ENCODE results near the gene PRKCH. TPM values are rescaled to one million over a fixed set of nuclear protein-coding genes. Genes with fewer than 3 reads are reported as not detected.

PRKCH gene
- total and polyA plus RNA-seq, 2 of the 13 experiments (the other 11 are each of a cell fraction or from before 2014, with no cell fraction given), result 0.48 to 1.3 TPM

- TF ChIP-seq DBP (CRISPR knock-in tag; IDR thresholded peaks at IDR 0.05; ENCODE audit: not compliant biosample characterization) (no peak), USF2 (IDR thresholded peaks at IDR 0.05; ENCODE audit: low read depth, low read length) (peak; percentile 94), USF2 (CRISPR knock-in tag; IDR thresholded peaks at IDR 0.05; ENCODE audit: borderline replicate concordance) (peak; percentile 96; the same call in 1 of the 2 replicates), TFAP4 (IDR thresholded peaks at IDR 0.05; ENCODE audit: borderline replicate concordance, low read depth) (no peak), ZIK1 (CRISPR knock-in tag; IDR thresholded peaks at IDR 0.05; ENCODE audit: borderline replicate concordance, low read depth) (no peak), ZNF496 (CRISPR knock-in tag; IDR thresholded peaks at IDR 0.05; ENCODE audit: insufficient replicate concordance) (no peak), NFIB (CRISPR knock-in tag; IDR thresholded peaks at IDR 0.05; ENCODE audit: borderline replicate concordance) (no peak), FOSL1 (CRISPR knock-in tag; IDR thresholded peaks at IDR 0.05; ENCODE audit: borderline replicate concordance) (no peak), UBTF (CRISPR knock-in tag; IDR thresholded peaks at IDR 0.05) (no peak; the same call in 1 of the 2 replicates), DMTF1 (CRISPR knock-in tag; IDR thresholded peaks at IDR 0.05) (no peak), ZNF546 (CRISPR knock-in tag; conservative IDR thresholded peaks at IDR 0.05) (no peak), CCAR2 (optimal IDR thresholded peaks at IDR 0.05; ENCODE audit: low read depth, low read length) (no peak), ZNF776 (CRISPR knock-in tag; IDR thresholded peaks at IDR 0.05) (no peak), DR1 (CRISPR knock-in tag; IDR thresholded peaks at IDR 0.05) (no peak), RNF2 (conservative IDR thresholded peaks at IDR 0.05; ENCODE audit: low read depth) (no peak), TRIM22 (IDR thresholded peaks at IDR 0.05) (no peak), ZBTB1 (CRISPR knock-in tag; IDR thresholded peaks at IDR 0.05; ENCODE audit: borderline replicate concordance) (no peak), FOXO1 (CRISPR knock-in tag; IDR thresholded peaks at IDR 0.05) (0 out of 2 replicates have a peak, but pooled peaks have one; percentile 3)
Observed at GRCh38 chr14:61559641-61560201, 238.3 kb downstream of the PRKCH start (continued).
